Endothelial cell (in vitro differentiated cells): ENCODE data around the gene RNF135. TPM values are rescaled to one million over a fixed set of nuclear protein-coding genes. Genes with fewer than 3 reads are reported as not detected.

Experiments used
- DNase-seq: peaks from one replicate; pipeline ENCODE4 v3.0.0; 2021; ENCODE audit warnings: low spot score
- H3K27ac Mint-ChIP-seq: one replicate; pipeline ENCODE4 v1.8.0; 2021; ENCODE audit warnings: mixed read lengths, inconsistent platforms; ENCODE audit not compliant: unreplicated experiment
- H3K27me3 Mint-ChIP-seq: one replicate; pipeline ENCODE4 v1.8.0; 2021; ENCODE audit warnings: mild to moderate bottlenecking, moderate library complexity, mixed read lengths, inconsistent platforms; ENCODE audit not compliant: unreplicated experiment
- H3K36me3 Mint-ChIP-seq: one replicate; pipeline ENCODE4 v1.8.0; 2021; ENCODE audit warnings: mild to moderate bottlenecking, low read depth, mixed read lengths, inconsistent platforms; ENCODE audit not compliant: unreplicated experiment
- H3K4me1 Mint-ChIP-seq: one replicate; pipeline ENCODE4 v1.8.0; 2021; ENCODE audit warnings: mild to moderate bottlenecking, mixed read lengths, inconsistent platforms; ENCODE audit not compliant: unreplicated experiment
- H3K4me3 Mint-ChIP-seq: one replicate; pipeline ENCODE4 v1.8.0; 2021; ENCODE audit warnings: mild to moderate bottlenecking, mixed read lengths, inconsistent platforms; ENCODE audit not compliant: unreplicated experiment
- H3K9me3 Mint-ChIP-seq: one replicate; pipeline ENCODE4 v1.8.0; 2021; ENCODE audit warnings: mixed read lengths, inconsistent platforms; ENCODE audit not compliant: unreplicated experiment
- CTCF ChIP-seq: fragments of 200-600 bp; sonication (generic); IDR thresholded peaks from one replicate; pipeline ENCODE4 v1.5.0; 2021; ENCODE audit warnings: antibody characterized with exemption; ENCODE audit not compliant: unreplicated experiment
- long read RNA-seq: library from polyadenylated mRNA; unstranded; transcript quantifications from one replicate; pipeline ENCODE4 v2.0.0, GENCODE V29; 2020; ENCODE audit not compliant: unreplicated experiment
- total RNA-seq: library from RNA; stranded (reverse); fragmentation: NEBNext Ultra II Directional; extraction: Animal tissue kit (Norgen Biotek cat#: 25700); gene quantifications from one replicate; pipeline ENCODE4 v1.2.1, GENCODE V29; 2021; ENCODE audit not compliant: unreplicated experiment

Gene RNF135
- 14.6 TPM for total RNA-seq
- long read RNA-seq, transcript RNF135-201 (4 exons, 1,905 nt): minor isoform, 5 of 19 reads
- long read RNA-seq, transcript RNF135-202 (5 exons, 2,892 nt): major isoform, 11 of 19 reads
- long read RNA-seq, partial matches to known transcripts: 0 of 19 reads
- long read RNA-seq, other reads (novel, unspliced or antisense): 2 of 19 reads

GRCh38 chr17:30970831-30971567, at the start of gene RNF135:
TSS of gene RNF135 (plus strand) at chr17:30971039. CDS start at chr17:30971074, 35 bp downstream.
- TF ChIP-seq CTCF: peak; percentile 20
- peak; percentile 67 for DNase-seq
- peak within 1 kb of the TSS; percentile 97 for H3K4me3 Mint-ChIP-seq
- peaks cover 15% of the 10 kb centered on the region for H3K4me1 Mint-ChIP-seq
- peaks cover 5% of the 10 kb centered on the region for H3K27me3 Mint-ChIP-seq
- peak within 1 kb of the TSS; percentile 67 for H3K27ac Mint-ChIP-seq
- H3K36me3 Mint-ChIP-seq: peaks cover 8% of the 10 kb centered on the region
- no peaks in the 10 kb centered on the region for H3K9me3 Mint-ChIP-seq

GRCh38 chr17:30921544-30922196, 49.2 kb upstream of the RNF135 start, which contains the start of gene ADAP2:
TSS of gene ADAP2 (plus strand) at chr17:30921945. CDS start at chr17:30922015, 70 bp downstream.
- Mint-ChIP-seq H3K36me3 (peaks cover 7% of the 10 kb centered on the region), H3K4me3 (peak within 1 kb of the TSS; percentile 89), H3K27me3 (peaks cover 15% of the 10 kb centered on the region), H3K9me3 (no peaks in the 10 kb centered on the region), H3K4me1 (peaks cover 12% of the 10 kb centered on the region), H3K27ac (no peak within 1 kb of the TSS)
- no peak for TF ChIP-seq CTCF
- DNase-seq: peak; percentile 29

- no peaks in the 10 kb centered on the region for H3K9me3 Mint-ChIP-seq
- peak; percentile 10 for DNase-seq
- H3K36me3 Mint-ChIP-seq: peaks cover 7% of the 10 kb centered on the region
- no peak overlapping the region for H3K27ac Mint-ChIP-seq
- peaks cover 15% of the 10 kb centered on the region for H3K27me3 Mint-ChIP-seq
- TF ChIP-seq CTCF: no peak
- peak overlapping the region; percentile 89 for H3K4me3 Mint-ChIP-seq
- H3K4me1 Mint-ChIP-seq: peaks cover 12% of the 10 kb centered on the region
Observed at GRCh38 chr17:30922235-30923030, 48.4 kb upstream of the RNF135 start.

GRCh38 chr17:30924341-30924740, 46.5 kb upstream of the RNF135 start:
- TF ChIP-seq CTCF: no peak
- no peak for DNase-seq
- H3K27me3 Mint-ChIP-seq: peaks cover 17% of the 10 kb centered on the region
- H3K27ac Mint-ChIP-seq: no peak overlapping the region
- H3K9me3 Mint-ChIP-seq: no peaks in the 10 kb centered on the region
- no peak overlapping the region for H3K4me3 Mint-ChIP-seq
- H3K36me3 Mint-ChIP-seq: peaks cover 7% of the 10 kb centered on the region
- H3K4me1 Mint-ChIP-seq: peaks cover 12% of the 10 kb centered on the region
